Smooth muscle cell (in vitro differentiated cells): ENCODE measurements around the gene RNASE7. TPM values are rescaled to one million over a fixed set of nuclear protein-coding genes. Genes with fewer than 3 reads are reported as not detected.
A peak's percentile ranks its signal among the peaks of the same experiment; 100 is the strongest.
"Not testable (repeated sequence)": the region's sequence is repeated elsewhere in the genome, so short reads cannot be mapped to it uniquely, and the experiment has no call there.

ENCODE experiments used
- DNase-seq: peaks from one replicate; lab custom pipeline; 2025; ENCODE audit not compliant: unreplicated experiment; lab: John Stamatoyannopoulos, UW
- H2AFZ ChIP-seq: fragments of 200-600 bp; sonication (generic); 2 replicates; pipeline ENCODE4 v1.6.0; 2016; ENCODE audit warnings: antibody characterized with exemption, low read depth, mild to moderate bottlenecking
- H3F3A ChIP-seq: fragments of 200-600 bp; sonication (generic); 2 replicates; pipeline ENCODE4 v1.6.0; 2017; ENCODE audit warnings: antibody characterized with exemption, low read depth
- H3K27ac ChIP-seq: fragments of 200-600 bp; sonication (generic); 2 replicates; pipeline ENCODE4 v1.5.1; 2016; ENCODE audit warnings: low read depth, mild to moderate bottlenecking
- H3K27me3 ChIP-seq: fragments of 200-600 bp; sonication (generic); 2 replicates; pipeline ENCODE4 v1.6.1; 2016; ENCODE audit warnings: low read depth, mild to moderate bottlenecking
- H3K36me3 ChIP-seq: fragments of 200-600 bp; sonication (generic); 2 replicates; pipeline ENCODE4 v1.5.1; 2016; ENCODE audit warnings: low read depth
- H3K4me1 ChIP-seq: fragments of 200-600 bp; sonication (generic); 2 replicates; pipeline ENCODE4 v1.5.1; 2016; ENCODE audit warnings: low read depth
- H3K4me2 ChIP-seq: fragments of 200-600 bp; sonication (generic); 2 replicates; pipeline ENCODE4 v1.6.0; 2016; ENCODE audit warnings: mild to moderate bottlenecking
- H3K4me3 ChIP-seq: fragments of 200-600 bp; sonication (generic); 2 replicates; pipeline ENCODE4 v1.5.1; 2016; ENCODE audit warnings: mild to moderate bottlenecking
- H3K79me2 ChIP-seq: fragments of 200-600 bp; sonication (generic); 2 replicates; pipeline ENCODE4 v1.6.0; 2016; ENCODE audit warnings: low read depth, mild to moderate bottlenecking
- H3K9ac ChIP-seq: fragments of 200-600 bp; sonication (generic); 2 replicates; pipeline ENCODE4 v1.6.0; 2016; ENCODE audit warnings: low read depth
- H3K9me3 ChIP-seq: fragments of 200-600 bp; sonication (generic); replicated peaks from 2 replicates; pipeline ENCODE4 v1.5.1; 2016; ENCODE audit warnings: low read depth
- H4K20me1 ChIP-seq: fragments of 200-600 bp; sonication (generic); 2 replicates; pipeline ENCODE4 v1.6.0; 2016; ENCODE audit warnings: low read depth
- WGBS: methylation state at CpG from one replicate; pipeline ENCODE4 v1.1.7; 2016; ENCODE audit warnings: low lambda C conversion rate; 5-methylcytosine and 5-hydroxymethylcytosine counted together
- polyA plus RNA-seq: library from polyadenylated mRNA; unstranded; fragments of >200 nt; fragmentation: Nextera tagmentation; extraction: Ambion mirVana; gene quantifications from 2 replicates; pipeline ENCODE4 v1.2.1, GENCODE V29; 2016
- total RNA-seq: library from RNA; depleted of rRNA; stranded (reverse); fragments of >200 nt; gene quantifications from 2 replicates; pipeline ENCODE4 v1.2.3, GENCODE V29; 2014
- TF ChIP-seq, protein P1 (sequence below): fragments of 200-600 bp; sonication (generic); IDR thresholded peaks from 2 replicates; pipeline ENCODE4 v1.5.1; 2017; ENCODE audit warnings: borderline replicate concordance, mild to moderate bottlenecking, antibody characterized with exemption; ENCODE audit not compliant: insufficient read depth, poor library complexity, severe bottlenecking

Gene RNASE7
- total and polyA plus RNA-seq, 2 experiments from 2014 or later, result 0.93 to 4.1 TPM

- no peaks in the 10 kb centered on the region for H3K36me3 ChIP-seq
- H3F3A ChIP-seq, result no peaks in the 10 kb centered on the region
- peak overlapping the region; percentile 89 for H2AFZ ChIP-seq
- no peaks in the 10 kb centered on the region for H4K20me1 ChIP-seq
- H3K9me3 ChIP-seq, result no peaks in the 10 kb centered on the region
- H3K27me3 ChIP-seq, result no peaks in the 10 kb centered on the region
- no peak overlapping the region for H3K9ac ChIP-seq
- no peak for DNase-seq
- H3K4me1 ChIP-seq, result peaks cover 4% of the 10 kb centered on the region
- WGBS, result 42% methylated on average over 10 of the region's 10 CpGs
- TF ChIP-seq, protein P1, sequence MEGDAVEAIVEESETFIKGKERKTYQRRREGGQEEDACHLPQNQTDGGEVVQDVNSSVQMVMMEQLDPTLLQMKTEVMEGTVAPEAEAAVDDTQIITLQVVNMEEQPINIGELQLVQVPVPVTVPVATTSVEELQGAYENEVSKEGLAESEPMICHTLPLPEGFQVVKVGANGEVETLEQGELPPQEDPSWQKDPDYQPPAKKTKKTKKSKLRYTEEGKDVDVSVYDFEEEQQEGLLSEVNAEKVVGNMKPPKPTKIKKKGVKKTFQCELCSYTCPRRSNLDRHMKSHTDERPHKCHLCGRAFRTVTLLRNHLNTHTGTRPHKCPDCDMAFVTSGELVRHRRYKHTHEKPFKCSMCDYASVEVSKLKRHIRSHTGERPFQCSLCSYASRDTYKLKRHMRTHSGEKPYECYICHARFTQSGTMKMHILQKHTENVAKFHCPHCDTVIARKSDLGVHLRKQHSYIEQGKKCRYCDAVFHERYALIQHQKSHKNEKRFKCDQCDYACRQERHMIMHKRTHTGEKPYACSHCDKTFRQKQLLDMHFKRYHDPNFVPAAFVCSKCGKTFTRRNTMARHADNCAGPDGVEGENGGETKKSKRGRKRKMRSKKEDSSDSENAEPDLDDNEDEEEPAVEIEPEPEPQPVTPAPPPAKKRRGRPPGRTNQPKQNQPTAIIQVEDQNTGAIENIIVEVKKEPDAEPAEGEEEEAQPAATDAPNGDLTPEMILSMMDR, result no peak
- no peak overlapping the region for H3K27ac ChIP-seq
- H3K4me3 ChIP-seq, result no peak overlapping the region
- no peaks in the 10 kb centered on the region for H3K79me2 ChIP-seq
- H3K4me2 ChIP-seq, result peak overlapping the region; percentile 68
These were observed 3.4 kb upstream of the RNASE7 start for GRCh38 chr14:21038441-21039422.

GRCh38 chr14:21039585-21040369 lies 2.4 kb upstream of the RNASE7 start:
- Histone ChIP-seq H4K20me1 (no peaks in the 10 kb centered on the region), H3K4me2 (peak overlapping the region; percentile 68), H3K9ac (no peak overlapping the region), H3K27ac (no peak overlapping the region), H3K4me1 (peaks cover 4% of the 10 kb centered on the region), H2AFZ (peak overlapping the region; percentile 89), H3K9me3 (no peaks in the 10 kb centered on the region), H3K4me3 (no peak overlapping the region), H3K36me3 (no peaks in the 10 kb centered on the region), H3K79me2 (no peaks in the 10 kb centered on the region), H3K27me3 (no peaks in the 10 kb centered on the region), H3F3A (no peaks in the 10 kb centered on the region)
- TF ChIP-seq, protein P1, result peak; percentile 53
- no peak for DNase-seq
- 61% methylated on average over 8 of the region's 8 CpGs for WGBS

DNA sequence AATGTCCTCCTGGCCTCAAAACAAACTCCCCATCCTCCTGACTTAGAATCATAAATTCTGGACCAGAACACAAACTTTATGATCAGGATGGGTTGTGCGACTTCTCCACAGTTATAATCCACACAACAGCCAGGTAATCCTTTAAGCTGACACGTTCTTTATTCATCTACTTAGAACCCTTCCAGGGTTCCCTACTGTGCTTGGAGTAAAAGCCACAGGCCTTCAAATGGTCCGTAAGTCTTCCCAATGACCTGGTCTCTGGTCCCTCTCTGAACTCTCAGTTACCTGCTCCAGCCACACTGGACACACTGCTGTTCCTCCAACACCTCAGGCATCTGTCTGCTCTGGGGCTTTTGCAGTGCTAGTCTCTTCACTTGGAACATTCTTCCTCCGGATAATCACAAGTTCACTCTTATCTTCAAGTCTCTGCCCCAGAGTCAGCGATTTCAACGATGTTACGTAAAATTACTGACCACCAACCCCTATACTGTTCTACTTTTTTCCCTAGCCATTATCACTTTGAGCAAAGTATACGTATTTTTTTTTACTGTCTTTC lies 1.7 kb upstream of the RNASE7 start:
- no peak overlapping the region for H2AFZ ChIP-seq
- H3K4me2 ChIP-seq, result no peak overlapping the region
- peaks cover 4% of the 10 kb centered on the region for H3K4me1 ChIP-seq

DNA sequence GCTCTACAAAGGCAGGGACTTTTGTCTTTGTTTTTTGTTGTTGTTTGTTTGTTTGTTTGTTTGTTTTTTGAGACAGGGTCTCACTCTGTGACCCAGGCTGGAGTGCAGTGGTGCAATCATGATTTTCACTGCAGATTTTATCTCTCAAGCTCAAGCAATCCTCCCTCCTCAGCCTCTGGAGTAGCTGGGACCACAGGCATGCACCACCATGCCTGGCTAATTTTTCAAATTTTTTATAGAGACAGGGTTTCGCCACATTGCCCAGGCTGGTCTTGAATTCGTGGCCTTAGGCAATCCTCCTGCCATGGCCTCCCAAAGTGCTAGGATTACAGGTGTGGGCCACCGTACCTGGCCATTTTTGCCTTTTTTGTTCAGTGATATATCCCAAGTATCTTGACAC lies 1.2 kb upstream of the RNASE7 start:
- H3F3A ChIP-seq, H2AFZ ChIP-seq, H3K9ac ChIP-seq, H3K4me2 ChIP-seq, H3K27me3 ChIP-seq, DNase-seq, H3K36me3 ChIP-seq, H4K20me1 ChIP-seq, H3K9me3 ChIP-seq, H3K79me2 ChIP-seq, H3K4me1 ChIP-seq, H3K4me3 ChIP-seq: not testable (repeated sequence)
- WGBS, result 48% methylated on average over 3 of the region's 3 CpGs
- H3K27ac ChIP-seq, result peak overlapping the region; percentile 86

More for the DNA sequence above, 1.7 kb upstream of the RNASE7 start:
- TF ChIP-seq, protein P1, result no peak
- Histone ChIP-seq H3K4me3 (no peak overlapping the region), H3K9me3 (no peaks in the 10 kb centered on the region), H3K79me2 (no peaks in the 10 kb centered on the region), H3K9ac (no peak overlapping the region), H4K20me1 (no peaks in the 10 kb centered on the region), H3K27me3 (no peaks in the 10 kb centered on the region), H3K27ac (no peak overlapping the region), H3F3A (no peaks in the 10 kb centered on the region), H3K36me3 (no peaks in the 10 kb centered on the region)
- no peak for DNase-seq
- WGBS, result 57% methylated on average over 8 of the region's 8 CpGs
